Medulla oblongata (tissue), 1 donor: ENCODE measurements around the gene SLC22A13.
"Not testable (repeated sequence)": the region's sequence is repeated elsewhere in the genome, so short reads cannot be mapped to it uniquely, and the experiment has no call there.

Experiments
- DNase-seq: peaks from one replicate; pipeline ENCODE4 v3.0.0-alpha.2; 2015; ENCODE audit errors: extremely low spot score

SLC22A13 gene

DNA sequence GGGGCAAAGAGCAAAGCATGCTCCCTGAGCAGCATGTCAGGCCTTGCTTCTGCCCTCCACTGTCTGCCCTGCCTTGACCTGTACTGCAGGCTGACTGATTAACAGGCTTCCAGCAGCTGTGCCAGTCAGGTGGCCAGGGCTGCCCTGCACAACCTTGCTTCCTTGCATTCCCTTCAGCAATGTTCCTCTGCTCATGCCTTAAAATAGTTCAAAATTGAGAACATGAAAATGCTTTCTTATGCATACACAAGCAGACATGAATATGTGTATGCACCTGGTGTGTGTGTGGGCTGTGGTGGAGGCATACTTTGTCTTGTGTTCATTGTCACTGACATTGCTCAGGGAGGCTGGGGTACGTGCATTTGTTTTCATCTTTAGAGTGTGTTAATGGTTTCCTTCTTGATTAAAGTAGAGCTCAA lies 1.2 kb upstream of the SLC22A13 start:
- DNase-seq = no peak

DNA sequence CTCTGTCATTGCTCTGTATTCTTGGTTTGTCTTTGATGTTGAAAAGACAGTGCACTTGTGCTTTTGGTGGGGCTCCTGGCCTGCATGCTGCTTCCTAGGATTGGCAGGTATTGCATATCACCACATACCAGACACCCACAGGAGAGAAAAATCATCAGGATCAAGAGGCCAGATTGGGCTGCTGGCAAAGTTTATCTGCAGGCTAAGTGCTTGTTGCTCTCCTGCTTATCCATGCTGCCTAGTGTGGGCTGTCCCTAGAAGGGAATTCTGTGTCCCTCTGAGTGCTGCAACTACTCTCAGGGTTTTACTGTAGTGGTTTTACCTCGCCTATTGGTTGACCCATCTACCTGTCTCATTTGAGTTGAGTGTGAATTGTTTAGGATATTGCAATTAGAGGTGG lies 833 bp upstream of the SLC22A13 start:
- no peak for DNase-seq

DNA sequence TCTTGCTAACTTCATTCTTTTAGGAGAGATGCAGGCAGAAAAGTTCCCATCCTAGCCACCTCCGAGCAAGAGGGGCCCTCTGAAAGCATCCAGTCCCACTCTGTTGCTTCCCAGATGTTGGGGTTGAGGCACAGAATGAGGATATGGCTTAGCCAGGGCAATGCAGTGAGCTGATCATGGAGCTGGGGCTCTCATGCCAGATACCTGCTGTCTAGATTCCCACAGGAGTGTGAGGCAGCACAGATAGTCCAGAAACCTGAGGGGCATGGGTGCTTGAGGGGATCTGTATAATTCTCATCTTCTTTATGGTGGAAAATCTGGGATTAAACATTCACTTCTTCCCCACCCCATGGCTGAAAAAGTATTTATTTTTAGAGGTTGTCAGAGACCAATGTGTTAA lies 1.2 kb downstream of the SLC22A13 start:
- no peak for DNase-seq

DNA sequence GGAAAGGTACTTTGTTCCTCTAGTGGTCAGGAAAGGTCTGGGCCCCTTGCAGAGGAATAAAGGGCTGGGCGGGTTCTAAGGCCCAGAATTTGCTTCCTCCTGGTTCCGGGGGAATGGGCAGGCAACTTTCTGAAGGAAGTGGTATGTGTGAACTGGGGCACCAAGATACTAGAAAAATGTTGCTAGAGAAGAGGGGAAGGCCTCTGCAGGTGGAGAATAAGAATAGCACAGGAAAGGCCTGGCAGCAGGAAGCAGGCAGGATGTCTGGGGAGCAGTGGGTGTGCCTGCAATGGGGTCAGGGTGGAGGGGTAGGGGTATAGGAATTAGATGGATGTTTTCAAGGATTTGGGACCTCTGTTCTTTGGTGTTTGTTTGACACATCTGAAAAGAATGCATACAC lies 2.0 kb downstream of the SLC22A13 start:
- no peak for DNase-seq

DNA sequence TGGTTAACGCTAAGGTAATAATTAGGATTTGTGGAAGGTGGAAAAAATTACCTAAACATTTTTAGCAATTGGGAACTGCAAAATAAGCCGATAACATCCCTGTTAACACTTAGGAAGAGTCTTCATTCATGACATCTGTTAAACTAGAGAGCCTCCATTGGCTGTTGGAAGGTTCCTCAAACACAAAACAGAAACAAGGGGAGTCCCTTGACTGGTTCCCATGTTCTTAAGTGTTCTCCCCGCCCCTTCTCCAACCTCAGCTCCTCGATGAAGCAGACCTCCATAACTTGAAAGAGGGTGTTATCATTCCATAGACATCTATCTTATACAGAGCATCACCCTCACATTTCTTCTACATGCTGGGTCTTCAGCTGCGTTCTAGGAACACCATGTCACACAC lies 2.5 kb downstream of the SLC22A13 start:
- DNase-seq = peak; percentile 5

DNA sequence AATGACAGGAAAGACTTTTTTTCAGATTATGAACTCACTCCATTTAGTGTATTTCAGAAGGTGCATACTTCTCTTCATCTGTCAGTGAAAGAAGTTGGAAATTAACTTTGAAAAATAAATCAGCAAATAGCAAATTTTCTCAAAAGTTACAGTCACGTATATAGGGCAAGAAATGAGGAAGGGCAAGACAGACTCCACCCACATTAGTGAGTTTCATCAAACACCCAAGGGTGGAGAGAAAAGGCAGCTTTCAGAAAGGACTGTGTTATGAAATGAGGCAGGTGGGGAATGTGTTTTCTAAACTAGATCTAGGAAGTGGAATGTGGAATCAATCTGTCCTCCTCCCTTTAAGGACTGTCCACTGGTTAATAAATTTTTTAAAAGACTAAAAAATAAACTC lies 2.9 kb downstream of the SLC22A13 start:
- peak; percentile 7 for DNase-seq

DNA sequence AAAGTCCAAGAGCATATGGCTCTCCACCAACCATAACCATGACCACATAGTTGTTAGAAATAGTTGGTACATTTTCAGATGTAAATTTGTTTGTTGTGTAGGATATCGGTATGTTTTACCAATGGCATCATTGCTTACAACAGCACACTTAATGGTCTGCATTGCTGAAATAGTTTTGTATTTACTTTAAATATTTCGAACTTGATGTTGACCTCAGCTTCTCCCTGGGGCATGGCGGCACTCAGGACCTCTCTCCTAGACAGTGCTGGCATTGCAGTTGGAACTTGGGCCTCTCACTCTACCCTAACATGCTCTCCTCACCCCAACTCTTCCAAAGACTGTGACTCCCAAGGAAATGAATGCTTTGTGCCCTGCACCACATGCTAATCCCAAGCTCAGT lies 5.0 kb downstream of the SLC22A13 start:
- DNase-seq = no peak

DNA sequence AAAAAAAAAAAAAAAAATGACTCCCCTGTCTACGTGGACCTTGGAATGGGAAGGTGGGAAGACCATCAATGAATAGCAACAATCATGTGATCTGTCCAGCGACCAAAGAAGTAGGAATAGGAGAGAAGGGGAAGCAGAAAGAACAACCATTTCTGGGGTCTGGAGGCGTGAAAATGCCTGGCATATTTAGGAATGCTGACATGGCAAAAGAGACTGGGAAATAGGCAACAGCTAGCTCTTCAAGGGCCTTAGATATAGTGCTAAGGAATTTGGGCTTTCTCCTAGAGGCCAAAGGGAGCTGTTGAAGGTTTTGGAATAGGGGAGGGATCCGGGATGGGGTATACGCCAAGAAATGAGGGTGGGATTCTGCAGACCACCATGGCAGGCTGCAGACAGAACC lies 5.9 kb downstream of the SLC22A13 start:
- DNase-seq = no peak

DNA sequence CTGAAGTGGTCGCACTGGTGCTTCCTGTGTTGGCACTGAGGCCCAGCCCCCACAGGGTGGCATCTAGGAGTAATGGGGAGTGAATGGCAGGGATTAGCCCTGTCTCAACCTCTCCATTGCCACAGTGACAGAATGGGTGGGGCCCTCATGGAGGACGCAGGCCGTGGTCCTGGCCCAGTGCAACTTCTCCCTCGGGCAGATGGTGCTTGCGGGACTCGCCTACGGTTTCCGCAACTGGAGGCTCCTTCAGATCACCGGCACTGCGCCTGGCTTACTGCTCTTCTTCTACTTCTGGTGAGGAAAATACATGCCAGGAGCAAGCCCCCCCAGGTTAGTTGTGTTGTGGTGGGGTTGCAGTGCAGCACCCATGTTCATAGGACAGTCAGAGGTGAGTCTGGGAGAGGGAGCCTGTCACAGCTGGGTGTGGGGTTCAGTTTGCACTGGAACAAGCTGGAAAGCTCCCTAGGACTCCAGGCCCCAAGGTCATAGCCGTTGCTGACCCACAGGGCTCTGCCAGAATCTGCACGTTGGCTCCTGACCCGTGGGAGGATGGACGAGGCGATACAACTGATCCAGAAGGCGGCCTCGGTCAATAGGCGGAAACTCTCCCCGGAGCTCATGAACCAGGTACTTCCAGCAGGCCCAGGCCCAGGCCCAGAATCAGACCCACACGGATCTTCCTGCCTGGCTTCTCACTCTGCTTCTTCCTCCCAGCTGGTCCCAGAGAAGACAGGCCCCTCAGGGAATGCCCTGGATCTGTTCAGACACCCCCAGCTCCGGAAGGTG lies 9.4 kb downstream of the SLC22A13 start:
- DNase-seq = no peak

DNA sequence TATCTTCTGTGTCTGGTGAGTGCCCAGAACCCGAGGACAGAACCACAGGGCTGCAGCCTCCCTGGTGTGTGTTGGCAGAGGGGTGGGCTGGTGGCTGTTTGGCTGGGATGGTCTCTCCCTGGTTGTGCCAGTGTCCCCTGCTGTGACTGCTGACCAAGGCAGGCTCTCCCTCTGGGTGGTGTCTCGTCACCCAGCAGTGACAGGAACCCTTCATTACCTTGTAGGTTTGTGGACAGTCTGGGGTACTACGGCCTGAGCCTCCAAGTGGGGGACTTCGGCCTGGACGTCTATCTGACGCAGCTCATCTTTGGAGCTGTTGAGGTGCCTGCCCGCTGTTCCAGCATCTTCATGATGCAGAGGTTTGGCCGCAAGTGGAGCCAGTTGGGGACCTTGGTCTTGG lies 10.0 kb downstream of the SLC22A13 start:
- no peak for DNase-seq

DNA sequence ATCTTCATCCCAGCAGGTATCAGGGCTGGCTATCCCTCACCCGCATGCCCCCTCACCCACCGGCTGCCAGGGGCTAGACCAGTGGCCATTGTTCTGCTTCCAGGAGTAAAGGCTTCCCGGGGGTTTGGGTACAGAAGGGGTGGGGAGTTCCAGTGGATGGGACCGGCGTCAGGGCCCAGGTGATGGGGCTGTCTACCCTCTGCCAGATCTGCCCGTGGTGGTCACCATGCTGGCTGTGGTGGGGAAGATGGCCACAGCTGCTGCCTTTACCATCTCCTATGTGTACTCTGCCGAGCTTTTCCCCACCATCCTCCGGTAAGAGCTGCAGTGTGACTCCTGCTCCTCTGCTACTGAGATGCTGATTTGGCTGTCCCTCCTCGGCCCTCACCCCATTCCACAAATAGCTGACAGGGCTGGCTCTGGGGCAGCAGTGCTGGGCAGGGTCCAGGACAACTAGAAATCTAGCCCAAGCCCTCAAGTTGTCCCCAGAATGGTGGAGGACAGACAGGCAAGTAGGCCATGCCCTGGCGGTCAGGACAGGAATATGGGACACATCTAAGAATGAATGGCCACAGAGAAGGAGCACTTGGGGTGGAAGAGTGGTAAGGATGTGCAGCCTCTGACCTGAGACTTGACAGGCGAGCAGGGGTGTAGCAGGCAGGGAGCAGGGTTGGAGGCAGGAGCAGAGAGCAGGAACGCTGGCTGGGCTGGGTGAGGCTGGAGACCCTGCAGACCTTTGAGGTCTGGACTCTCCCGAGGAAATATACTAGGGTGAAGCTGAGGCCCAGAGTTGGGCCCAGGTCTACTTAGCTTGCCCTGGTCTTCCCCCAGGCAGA lies 10.7 kb downstream of the SLC22A13 start:
- no peak for DNase-seq

DNA sequence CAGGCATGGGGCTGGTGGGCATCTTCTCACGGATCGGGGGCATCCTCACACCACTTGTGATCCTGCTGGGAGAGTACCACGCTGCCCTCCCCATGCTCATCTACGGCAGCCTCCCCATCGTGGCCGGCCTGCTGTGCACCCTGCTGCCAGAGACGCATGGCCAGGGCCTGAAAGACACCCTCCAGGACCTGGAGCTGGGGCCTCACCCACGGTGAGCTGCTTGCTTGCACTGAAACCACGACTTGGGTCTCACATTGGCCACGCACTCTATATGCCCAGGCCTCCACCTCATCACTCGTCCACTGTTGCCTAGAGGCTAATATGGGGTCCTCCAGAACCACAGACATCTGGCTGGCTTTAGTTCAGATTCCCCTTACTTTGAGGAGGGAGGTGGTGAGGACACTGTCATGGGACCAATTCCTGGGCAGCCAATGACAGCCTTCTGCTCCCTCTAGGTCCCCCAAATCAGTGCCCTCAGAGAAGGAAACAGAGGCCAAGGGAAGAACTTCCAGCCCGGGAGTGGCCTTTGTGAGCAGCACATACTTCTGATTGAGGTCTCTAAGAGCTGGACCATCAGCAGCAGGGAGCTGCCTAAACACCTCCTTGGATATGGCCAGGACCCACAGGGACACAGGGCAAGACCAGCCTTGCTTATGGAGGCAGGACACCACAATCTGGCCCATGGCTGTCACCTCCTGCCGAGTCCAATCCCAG lies 11.5 kb downstream of the SLC22A13 start:
- no peak for DNase-seq

DNA sequence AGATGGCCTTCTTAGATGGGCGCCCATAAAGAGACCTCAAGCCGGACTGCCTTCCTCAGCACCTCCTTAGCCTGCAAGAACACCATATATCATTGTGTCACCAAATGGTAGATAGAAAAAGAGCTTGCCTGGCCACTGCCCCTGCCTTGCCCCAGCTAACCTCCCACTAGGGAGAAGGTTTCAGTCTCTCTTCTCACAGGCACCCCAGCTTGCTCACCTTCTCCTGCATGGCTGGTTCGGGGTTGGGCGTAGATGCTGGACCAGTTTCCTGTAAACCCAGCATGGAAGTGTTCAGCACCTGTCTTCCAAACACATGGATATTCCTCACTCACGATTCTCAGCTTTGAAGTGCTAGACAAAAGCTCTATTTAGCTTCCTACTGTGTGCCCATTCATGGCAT lies 13.2 kb downstream of the SLC22A13 start:
- DNase-seq = no peak

DNA sequence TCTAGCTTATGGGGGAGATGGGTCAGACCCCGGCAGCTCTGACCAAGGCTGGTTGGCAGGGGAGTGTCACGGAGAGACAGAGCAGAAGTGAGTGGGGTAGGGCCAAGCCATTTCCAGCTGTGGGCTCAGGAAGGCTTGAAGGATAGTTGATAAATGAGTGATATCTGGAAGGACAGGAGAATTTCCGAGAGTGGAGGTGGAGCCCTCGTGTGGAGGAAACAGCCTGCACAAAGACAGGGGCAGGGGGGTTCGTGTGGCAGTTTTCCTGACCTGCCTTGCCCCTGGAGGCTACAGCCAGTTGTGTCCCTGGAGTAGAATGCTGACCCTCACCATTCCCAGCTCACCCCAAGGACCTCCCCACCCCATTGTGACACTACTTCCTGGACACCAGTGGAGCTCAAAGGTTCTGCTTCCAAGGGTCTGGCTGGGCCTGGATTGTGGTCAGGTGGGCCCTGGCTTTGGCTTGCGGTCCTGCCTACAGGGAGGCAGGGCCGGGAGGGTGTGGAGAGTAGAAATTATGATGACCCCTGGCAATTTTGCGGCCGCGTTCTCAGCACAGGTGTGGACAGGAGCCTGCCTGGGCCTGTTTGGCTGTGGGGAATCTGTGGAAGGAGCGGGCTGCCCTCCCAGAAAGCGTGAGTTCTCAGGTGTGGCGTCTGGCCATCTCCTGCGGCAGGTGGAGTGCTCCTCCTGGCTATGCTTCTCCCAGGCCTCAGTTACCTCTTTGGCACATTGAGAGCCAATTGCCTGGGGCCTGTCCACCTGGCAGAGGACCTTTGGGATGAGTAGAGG lies 16.5 kb downstream of the SLC22A13 start, which contains the start of gene SLC22A14:
Gene SLC22A14, plus strand, starts transcription at position 400 of the 792 bp plus-strand sequence. CDS start 23,733 bp downstream, outside the sequence.
- no peak for DNase-seq

DNA sequence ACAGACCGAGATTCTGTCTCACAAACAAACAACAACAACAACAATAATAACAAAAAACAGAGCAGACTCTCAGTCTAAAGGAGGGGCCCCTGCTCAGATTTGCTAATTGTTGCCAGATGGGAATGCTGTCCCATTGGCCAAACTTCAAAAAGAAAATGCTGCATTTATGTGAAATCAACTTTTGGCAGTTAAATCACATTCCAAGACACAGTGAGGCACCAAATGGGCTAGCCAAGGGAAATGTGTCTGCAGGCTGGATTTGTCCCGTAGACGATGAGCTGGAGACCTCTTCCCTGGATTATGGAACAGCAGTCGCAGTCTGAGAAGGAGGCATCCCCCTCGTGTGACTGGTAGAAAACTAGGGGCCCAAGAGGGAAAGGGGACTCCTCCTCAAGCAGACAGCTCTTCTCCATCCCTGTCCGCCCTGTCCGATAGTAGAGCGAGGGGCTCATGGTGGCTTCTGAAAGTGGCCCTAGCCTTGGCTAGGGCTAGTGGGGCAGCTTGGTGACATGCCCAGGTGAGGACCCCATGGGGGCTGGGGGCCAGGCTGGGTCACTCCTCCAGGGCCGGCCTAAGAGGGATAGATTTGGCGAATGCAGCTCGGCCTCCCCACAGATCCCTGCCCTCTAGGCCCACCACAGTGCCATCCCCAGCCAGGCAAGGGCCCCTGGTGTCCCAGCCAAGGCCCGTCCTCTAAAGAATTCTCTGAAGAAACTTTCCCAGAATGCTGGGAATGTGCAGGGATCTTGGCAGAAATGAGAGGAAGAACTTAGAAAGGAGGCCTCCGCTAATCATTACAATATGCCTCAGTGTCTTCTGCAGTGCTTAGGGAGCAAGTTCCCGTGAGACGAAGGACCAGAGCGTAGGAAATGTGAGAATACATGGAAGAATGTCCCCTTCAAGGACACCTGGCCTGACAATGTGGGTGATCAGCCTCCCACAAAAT lies 18.5 kb downstream of the SLC22A13 start:
- DNase-seq = no peak

DNA sequence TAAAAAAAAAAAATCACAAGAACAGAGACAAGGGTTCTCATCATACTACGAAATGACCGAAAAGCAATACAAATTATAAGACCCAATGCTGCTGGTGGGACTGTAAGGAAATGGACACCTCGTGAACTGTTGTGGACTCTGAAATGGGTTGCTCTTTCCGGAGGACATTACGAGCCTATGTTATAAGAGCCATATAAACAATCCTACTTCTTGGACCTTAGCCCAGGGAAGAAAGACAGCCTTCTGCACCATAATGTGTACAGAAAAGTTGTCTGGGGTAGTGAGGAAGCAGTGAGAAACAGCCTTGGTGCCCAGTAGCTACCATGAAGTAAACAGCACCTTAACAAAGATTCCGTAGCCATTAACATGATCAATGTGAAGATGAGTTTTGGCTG lies 19.1 kb downstream of the SLC22A13 start:
- no peak for DNase-seq

DNA sequence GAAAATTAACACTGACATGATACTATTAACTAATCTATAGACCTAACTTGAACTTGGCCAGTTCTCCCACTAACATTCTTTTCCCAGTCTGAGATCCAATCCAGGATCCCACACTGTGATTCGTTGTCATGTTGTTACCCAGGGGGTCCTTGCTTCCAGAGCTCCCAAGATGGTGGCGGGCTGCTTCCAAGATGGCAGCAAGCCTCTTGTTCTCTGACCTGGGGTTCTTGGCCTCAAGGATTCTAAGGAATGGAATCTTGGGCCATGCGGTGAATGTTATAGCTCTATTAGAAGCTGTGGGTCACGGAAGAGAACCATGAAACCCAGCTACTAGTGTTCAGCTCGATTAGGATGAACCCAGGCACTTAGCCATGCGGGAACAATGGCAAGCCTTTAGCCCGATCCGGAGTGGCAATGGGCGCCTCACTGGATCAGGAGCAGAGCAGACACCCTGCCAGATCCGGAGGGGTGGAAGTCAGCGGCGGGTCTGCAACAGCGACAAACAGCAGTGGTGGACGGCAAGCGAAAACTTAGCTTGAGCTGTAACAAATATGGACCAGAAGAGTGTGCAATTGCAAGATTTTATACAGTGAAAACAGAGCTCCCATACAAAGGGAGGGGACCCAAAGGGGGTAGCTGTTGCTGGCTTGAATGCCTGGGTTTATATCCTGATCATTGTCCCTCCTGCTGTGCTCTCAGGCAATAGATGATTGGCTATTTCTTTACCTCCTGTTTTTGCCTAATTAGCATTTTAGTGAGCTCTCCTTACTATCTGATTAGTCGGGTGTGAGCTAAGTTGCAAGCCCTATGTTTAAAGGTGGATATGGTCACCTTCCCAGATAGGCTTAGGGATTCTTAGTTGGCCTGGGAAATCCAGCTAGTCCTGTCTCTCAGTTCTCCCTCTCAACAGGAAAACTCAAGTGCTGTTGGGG lies 23.9 kb downstream of the SLC22A13 start:
- DNase-seq = not testable (repeated sequence)

DNA sequence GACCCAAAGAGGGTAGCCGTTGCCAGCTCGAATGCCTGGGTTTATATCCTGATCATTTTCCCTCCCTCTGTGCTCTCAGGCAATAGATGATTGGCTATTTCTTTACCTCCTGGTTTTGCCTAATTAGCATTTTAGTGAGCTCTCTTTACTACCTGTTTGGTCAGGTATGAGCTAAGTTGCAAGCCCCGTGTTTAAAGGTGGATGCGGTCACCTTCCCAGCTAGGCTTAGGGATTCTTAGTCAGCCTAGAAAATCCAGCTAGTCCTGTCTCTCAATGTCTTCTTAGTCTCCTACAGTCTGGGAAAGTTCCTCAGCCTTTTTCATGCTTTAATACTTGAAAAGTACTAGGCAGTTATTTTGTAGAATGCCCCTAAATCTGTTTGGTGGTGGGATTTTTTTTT lies 31.4 kb downstream of the SLC22A13 start:
- DNase-seq = not testable (repeated sequence)

DNA sequence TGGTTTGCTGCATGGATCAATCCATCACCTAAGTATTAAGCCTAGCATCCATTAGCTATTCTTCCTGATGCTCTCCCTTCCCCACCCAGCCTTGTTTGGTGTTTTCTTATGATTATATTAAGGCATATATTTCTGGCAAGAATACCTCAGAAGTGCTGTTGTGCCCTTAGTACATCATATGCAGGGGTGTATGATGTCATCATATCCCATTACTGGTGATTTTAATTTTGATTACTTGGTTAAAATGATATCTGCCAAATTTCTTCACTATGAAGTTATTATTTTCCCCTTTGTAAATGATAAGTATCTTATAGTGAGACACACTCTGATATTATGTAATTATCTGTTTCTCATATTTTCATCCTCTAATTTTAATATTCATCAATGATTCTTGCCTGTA lies 31.9 kb downstream of the SLC22A13 start:
- no peak for DNase-seq
